Thoracic aorta (tissue), 2 donors: Measurements from ENCODE around the gene NOTUM. TPM values are rescaled to one million over a fixed set of nuclear protein-coding genes. Genes with fewer than 3 reads are reported as not detected.
"Not testable (repeated sequence)": the region's sequence is repeated elsewhere in the genome, so short reads cannot be mapped to it uniquely, and the experiment has no call there.

ENCODE experiments used
- ATAC-seq: fragments of 150-250 bp; one replicate; pipeline ENCODE4 v1.8.0; 2017; ENCODE audit warnings: low read depth; ENCODE audit not compliant: insufficient number of reproducible peaks, low FRiP score
- DNase-seq: peaks from one replicate; pipeline ENCODE4 v3.0.0-alpha.2; 2020; ENCODE audit warnings: low spot score
- H3K27ac ChIP-seq, 2 donors: fragments of 200-600 bp; sonication (generic); 1 replicate in 1 of 2; 2 replicates in 1 of 2; pipeline ENCODE4 v1.5.1; 2016; ENCODE audit warnings: mild to moderate bottlenecking in 2 of 2, moderate library complexity in 2 of 2
- H3K27me3 ChIP-seq: fragments of 200-600 bp; sonication (generic); replicated peaks from 2 replicates; pipeline ENCODE4 v1.6.0; 2016; ENCODE audit warnings: mild to moderate bottlenecking; ENCODE audit not compliant: insufficient read depth
- H3K36me3 ChIP-seq: fragments of 200-600 bp; sonication (generic); one replicate; pipeline ENCODE4 v1.5.1; 2016
- H3K4me1 ChIP-seq, 2 donors: fragments of 200-600 bp; sonication (generic); 1 replicate in 1 of 2; 2 replicates in 1 of 2; pipeline versions ENCODE4 v1.5.1 to v1.6.0; 2016; ENCODE audit warnings: low read depth in 2 of 2, mild to moderate bottlenecking in 1 of 2; ENCODE audit not compliant: control insufficient read depth in 1 of 2
- H3K4me3 ChIP-seq: fragments of 200-600 bp; sonication (generic); 2 replicates; pipeline ENCODE4 v1.5.1; 2016; ENCODE audit warnings: mild to moderate bottlenecking
- H3K9me3 ChIP-seq: fragments of 200-600 bp; sonication (generic); 2 replicates; pipeline ENCODE4 v1.5.1; 2016
- CTCF ChIP-seq: fragments of 200-600 bp; sonication (generic); IDR thresholded peaks from one replicate; pipeline ENCODE4 v1.5.1; 2019; ENCODE audit warnings: antibody characterized with exemption
- total RNA-seq, 2 donors: library from RNA; depleted of rRNA; stranded (reverse); fragments of >200 nt; gene quantifications; one replicate each; pipeline versions ENCODE4 v1.1.0 to v1.2.3, GENCODE V29; 2016

NOTUM gene
- total RNA-seq, 2 donors from 2014 or later = not detected

- peaks cover 20% of the 10 kb centered on the region for H3K36me3 ChIP-seq
- no peaks in the 10 kb centered on the region for H3K27me3 ChIP-seq
- peaks cover 0 to 3% of the 10 kb centered on the region in 2 donors for H3K4me1 ChIP-seq
- no peak for DNase-seq
- no peaks in the 10 kb centered on the region for H3K9me3 ChIP-seq
- H3K4me3 ChIP-seq = no peak overlapping the region
- no peak for TF ChIP-seq CTCF
- ATAC-seq = no peak
- no peak overlapping the region for H3K27ac ChIP-seq
Observed at GRCh38 chr17:81983639-81984373, 22.8 kb upstream of the NOTUM start.

- H3K27ac ChIP-seq = no peak overlapping the region
- ATAC-seq = no peak
- peaks cover 20% of the 10 kb centered on the region for H3K36me3 ChIP-seq
- no peak for TF ChIP-seq CTCF
- H3K4me3 ChIP-seq = no peak overlapping the region
- H3K9me3 ChIP-seq = no peaks in the 10 kb centered on the region
- H3K4me1 ChIP-seq = peaks cover 5 to 9% of the 10 kb centered on the region in 2 donors
- no peak for DNase-seq
- no peaks in the 10 kb centered on the region for H3K27me3 ChIP-seq
Observed at GRCh38 chr17:81983011-81983638, 22.1 kb upstream of the NOTUM start.

- H3K27ac ChIP-seq, H3K4me3 ChIP-seq, DNase-seq, H3K9me3 ChIP-seq, ATAC-seq, H3K27me3 ChIP-seq: not testable (repeated sequence)
- Histone ChIP-seq H3K4me1 (peaks cover 10 to 15% of the 10 kb centered on the region in 2 donors), H3K36me3 (peaks cover 20% of the 10 kb centered on the region)
Observed at GRCh38 chr17:81981511-81981910, 20.5 kb upstream of the NOTUM start.

- no peak for ATAC-seq
Observed at GRCh38 chr17:81980707-81981343, 19.8 kb upstream of the NOTUM start.

GRCh38 chr17:81980122-81980521 lies 19.1 kb upstream of the NOTUM start:
- Histone ChIP-seq H3K27ac (no peak overlapping the region), H3K4me1 (peaks cover 12 to 17% of the 10 kb centered on the region in 2 donors), H3K9me3 (no peaks in the 10 kb centered on the region), H3K36me3 (peaks cover 11% of the 10 kb centered on the region), H3K27me3 (no peaks in the 10 kb centered on the region), H3K4me3 (no peak overlapping the region)
- DNase-seq (no peak), ATAC-seq (no peak)
- no peak for TF ChIP-seq CTCF

More at GRCh38 chr17:81980707-81981343, 19.8 kb upstream of the NOTUM start:
- no peaks in the 10 kb centered on the region for H3K9me3 ChIP-seq
- no peaks in the 10 kb centered on the region for H3K27me3 ChIP-seq
- no peak for DNase-seq
- no peak overlapping the region for H3K27ac ChIP-seq
- TF ChIP-seq CTCF = no peak
- H3K4me1 ChIP-seq = peaks cover 12 to 17% of the 10 kb centered on the region in 2 donors
- peaks cover 15% of the 10 kb centered on the region for H3K36me3 ChIP-seq
- H3K4me3 ChIP-seq = no peak overlapping the region
